ENCODE measurements around the gene MICAL2. TPM values are rescaled to one million over a fixed set of nuclear protein-coding genes. Genes with fewer than 3 reads are reported as not detected.

MICAL2 gene
- total and polyA plus RNA-seq, 12 donors = 8.4 to 80.5 (median 34.1) TPM

GRCh38 chr11:12073436-12073835 lies 37.0 kb upstream of the MICAL2 start:
- TF ChIP-seq POLR2A (IDR thresholded peaks at IDR 0.05) = no peak
- TF ChIP-seq CTCF (IDR thresholded peaks at IDR 0.05) = no peak
- intact Hi-C loops (cut with DNase I) = no loop called here
- no peak overlapping the region for H3K4me3 ChIP-seq
- no peaks in the 10 kb centered on the region for H3K9me3 ChIP-seq (replicated peaks in 1 of 3)
- H3K36me3 ChIP-seq (replicated peaks in 1 of 2) = no peaks in the 10 kb centered on the region
- no peak overlapping the region for H3K27ac ChIP-seq
- H3K27me3 ChIP-seq = no peaks in the 10 kb centered on the region
- no peak for DNase-seq
- H3K4me1 ChIP-seq (replicated peaks in 1 of 2) = no peaks in the 10 kb centered on the region
- WGBS, 4 donors = 88 to 94% (median 92%) methylated on average over 8 of the region's 8 CpGs

- no peak overlapping the region for H3K4me3 ChIP-seq
- H3K4me1 ChIP-seq (replicated peaks in 1 of 2) = no peaks in the 10 kb centered on the region
- DNase-seq = no peak
- WGBS, 4 donors = 86 to 95% (median 94%) methylated on average over 3 to 4 of the region's 4 CpGs
- no peak overlapping the region for H3K27ac ChIP-seq
- intact Hi-C loops (cut with DNase I) = no loop called here
- H3K9me3 ChIP-seq (replicated peaks in 1 of 3) = no peaks in the 10 kb centered on the region
- no peaks in the 10 kb centered on the region for H3K27me3 ChIP-seq
- TF ChIP-seq POLR2A (IDR thresholded peaks at IDR 0.05) (no peak), CTCF (IDR thresholded peaks at IDR 0.05) (no peak)
- no peaks in the 10 kb centered on the region for H3K36me3 ChIP-seq (replicated peaks in 1 of 2)
Observed at GRCh38 chr11:12073886-12074285, 36.5 kb upstream of the MICAL2 start.

GRCh38 chr11:12074529-12075195 lies 35.7 kb upstream of the MICAL2 start:
- H3K27ac ChIP-seq = no peak overlapping the region
- no peak overlapping the region for H3K4me3 ChIP-seq
- H3K27me3 ChIP-seq = no peaks in the 10 kb centered on the region
- intact Hi-C loops (cut with DNase I) = no loop called here
- 93 to 96% (median 94%) methylated on average over 2 to 6 of the region's 6 CpGs for WGBS, 4 donors
- TF ChIP-seq CTCF (IDR thresholded peaks at IDR 0.05) (no peak), POLR2A (IDR thresholded peaks at IDR 0.05) (no peak)
- no peaks in the 10 kb centered on the region for H3K9me3 ChIP-seq (replicated peaks in 1 of 3)
- no peak for DNase-seq
- no peaks in the 10 kb centered on the region for H3K4me1 ChIP-seq (replicated peaks in 1 of 2)
- H3K36me3 ChIP-seq (replicated peaks in 1 of 2) = no peaks in the 10 kb centered on the region

- Histone ChIP-seq H3K4me1 (replicated peaks in 1 of 2) (no peaks in the 10 kb centered on the region), H3K4me3 (no peak overlapping the region), H3K27ac (peak overlapping the region in 2 of 5 donors; percentile 50 to 84), H3K9me3 (replicated peaks in 1 of 3) (no peaks in the 10 kb centered on the region), H3K27me3 (no peaks in the 10 kb centered on the region), H3K36me3 (replicated peaks in 1 of 2) (no peaks in the 10 kb centered on the region)
- intact Hi-C loops (cut with DNase I) = no loop called here
- TF ChIP-seq CTCF (IDR thresholded peaks at IDR 0.05) (no peak), POLR2A (IDR thresholded peaks at IDR 0.05) (no peak)
- DNase-seq = no peak
- WGBS, 4 donors = 91 to 97% (median 95%) methylated on average over 3 of the region's 3 CpGs
Observed at GRCh38 chr11:12075291-12075690, 35.1 kb upstream of the MICAL2 start.
